Measurements from ENCODE around the gene FAM163B.

GRCh38 chr9:133640580-133641395 is 31.6 kb upstream of the FAM163B start:
- no peak for TF ChIP-seq CREB1 (CRISPR knock-in tag; IDR thresholded peaks at IDR 0.05)
- TF ChIP-seq, protein P1, sequence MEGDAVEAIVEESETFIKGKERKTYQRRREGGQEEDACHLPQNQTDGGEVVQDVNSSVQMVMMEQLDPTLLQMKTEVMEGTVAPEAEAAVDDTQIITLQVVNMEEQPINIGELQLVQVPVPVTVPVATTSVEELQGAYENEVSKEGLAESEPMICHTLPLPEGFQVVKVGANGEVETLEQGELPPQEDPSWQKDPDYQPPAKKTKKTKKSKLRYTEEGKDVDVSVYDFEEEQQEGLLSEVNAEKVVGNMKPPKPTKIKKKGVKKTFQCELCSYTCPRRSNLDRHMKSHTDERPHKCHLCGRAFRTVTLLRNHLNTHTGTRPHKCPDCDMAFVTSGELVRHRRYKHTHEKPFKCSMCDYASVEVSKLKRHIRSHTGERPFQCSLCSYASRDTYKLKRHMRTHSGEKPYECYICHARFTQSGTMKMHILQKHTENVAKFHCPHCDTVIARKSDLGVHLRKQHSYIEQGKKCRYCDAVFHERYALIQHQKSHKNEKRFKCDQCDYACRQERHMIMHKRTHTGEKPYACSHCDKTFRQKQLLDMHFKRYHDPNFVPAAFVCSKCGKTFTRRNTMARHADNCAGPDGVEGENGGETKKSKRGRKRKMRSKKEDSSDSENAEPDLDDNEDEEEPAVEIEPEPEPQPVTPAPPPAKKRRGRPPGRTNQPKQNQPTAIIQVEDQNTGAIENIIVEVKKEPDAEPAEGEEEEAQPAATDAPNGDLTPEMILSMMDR (IDR thresholded peaks at IDR 0.05) = no peak
- TF ChIP-seq MAX (CRISPR knock-in tag; IDR thresholded peaks at IDR 0.05) = no peak
- TF ChIP-seq, protein P2, sequence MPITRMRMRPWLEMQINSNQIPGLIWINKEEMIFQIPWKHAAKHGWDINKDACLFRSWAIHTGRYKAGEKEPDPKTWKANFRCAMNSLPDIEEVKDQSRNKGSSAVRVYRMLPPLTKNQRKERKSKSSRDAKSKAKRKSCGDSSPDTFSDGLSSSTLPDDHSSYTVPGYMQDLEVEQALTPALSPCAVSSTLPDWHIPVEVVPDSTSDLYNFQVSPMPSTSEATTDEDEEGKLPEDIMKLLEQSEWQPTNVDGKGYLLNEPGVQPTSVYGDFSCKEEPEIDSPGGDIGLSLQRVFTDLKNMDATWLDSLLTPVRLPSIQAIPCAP (CRISPR knock-in tag; IDR thresholded peaks at IDR 0.05) = no peak
- no peak for TF ChIP-seq CREM (CRISPR knock-in tag; IDR thresholded peaks at IDR 0.05)
- TF ChIP-seq NR2C2 (CRISPR knock-in tag; IDR thresholded peaks at IDR 0.05) = no peak
- no peak for TF ChIP-seq SMAD3 (CRISPR knock-in tag; IDR thresholded peaks at IDR 0.05; ENCODE audit: borderline replicate concordance)
- TF ChIP-seq, protein P3, sequence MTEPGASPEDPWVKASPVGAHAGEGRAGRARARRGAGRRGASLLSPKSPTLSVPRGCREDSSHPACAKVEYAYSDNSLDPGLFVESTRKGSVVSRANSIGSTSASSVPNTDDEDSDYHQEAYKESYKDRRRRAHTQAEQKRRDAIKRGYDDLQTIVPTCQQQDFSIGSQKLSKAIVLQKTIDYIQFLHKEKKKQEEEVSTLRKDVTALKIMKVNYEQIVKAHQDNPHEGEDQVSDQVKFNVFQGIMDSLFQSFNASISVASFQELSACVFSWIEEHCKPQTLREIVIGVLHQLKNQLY (CRISPR knock-in tag; IDR thresholded peaks at IDR 0.05) = no peak
- no peak for TF ChIP-seq NR3C1 (CRISPR knock-in tag; conservative IDR thresholded peaks at IDR 0.05; ENCODE audit: low read depth)
- TF ChIP-seq NR1H2 (CRISPR knock-in tag; IDR thresholded peaks at IDR 0.05) = no peak
- no peak for TF ChIP-seq FOXK1 (CRISPR knock-in tag; IDR thresholded peaks at IDR 0.05)
- TF ChIP-seq, protein P4, sequence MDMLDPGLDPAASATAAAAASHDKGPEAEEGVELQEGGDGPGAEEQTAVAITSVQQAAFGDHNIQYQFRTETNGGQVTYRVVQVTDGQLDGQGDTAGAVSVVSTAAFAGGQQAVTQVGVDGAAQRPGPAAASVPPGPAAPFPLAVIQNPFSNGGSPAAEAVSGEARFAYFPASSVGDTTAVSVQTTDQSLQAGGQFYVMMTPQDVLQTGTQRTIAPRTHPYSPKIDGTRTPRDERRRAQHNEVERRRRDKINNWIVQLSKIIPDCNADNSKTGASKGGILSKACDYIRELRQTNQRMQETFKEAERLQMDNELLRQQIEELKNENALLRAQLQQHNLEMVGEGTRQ (CRISPR knock-in tag; IDR thresholded peaks at IDR 0.05) = no peak
- no peak for TF ChIP-seq ESRRA (CRISPR knock-in tag; IDR thresholded peaks at IDR 0.05; ENCODE audit: borderline replicate concordance)

Data from WTC11 (cell line).